ENCODE results near the gene CFDP1. TPM values are rescaled to one million over a fixed set of nuclear protein-coding genes. Genes with fewer than 3 reads are reported as not detected.

The CFDP1 gene
- total RNA-seq, 2 experiments from 2014 or later: 35.1 to 36.2 TPM

- DNase-seq: no peak
- H3K4me1 Mint-ChIP-seq: peaks cover 16% of the 10 kb centered on the region
- ChIA-PET CTCF (no interaction called here), POLR2A (no interaction called here)
- peaks cover 3% of the 10 kb centered on the region for H3K36me3 Mint-ChIP-seq (ENCODE audit: low read depth)
- H3K4me3 Mint-ChIP-seq: no peak overlapping the region
- H3K9me3 Mint-ChIP-seq: no peaks in the 10 kb centered on the region
- H3K27me3 Mint-ChIP-seq: peaks cover 37% of the 10 kb centered on the region
- no peak overlapping the region for H3K27ac Mint-ChIP-seq
Measured at GRCh38 chr16:75315539-75316306, 117.6 kb downstream of the CFDP1 start.

DNA sequence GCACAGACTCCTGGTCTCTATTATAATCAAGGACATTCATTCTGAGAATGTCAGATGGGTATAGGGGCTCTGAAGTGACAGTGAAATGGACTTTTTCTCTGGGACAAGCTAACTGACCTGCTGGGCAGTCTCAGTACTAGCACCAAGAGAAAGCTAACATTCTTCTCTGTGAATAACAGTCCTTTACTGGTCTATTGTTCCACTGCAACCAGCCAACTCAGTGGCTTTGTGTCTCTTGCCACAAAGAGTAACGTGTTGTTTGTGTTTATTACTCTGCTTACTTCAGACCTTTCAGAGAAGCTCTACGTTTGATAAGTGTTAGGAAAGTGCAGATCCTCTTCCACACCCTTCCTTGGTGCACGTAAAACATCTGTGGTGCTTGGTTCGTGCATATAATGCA lies 120.4 kb downstream of the CFDP1 start:
- H3K36me3 Mint-ChIP-seq (ENCODE audit: low read depth): peaks cover 9% of the 10 kb centered on the region
- H3K27me3 Mint-ChIP-seq: peaks cover 30% of the 10 kb centered on the region
- ChIA-PET POLR2A (interaction anchor here (1.2 to 1.4 kb wide), 2 partner anchors 19 to 69 kb away, joined by 3 read pairs; no protein-coding TSS in a partner anchor), CTCF (interaction anchor here (1.6 to 1.7 kb wide), 2 partner anchors 79 to 113 kb away, joined by 4 to 7 read pairs; no protein-coding TSS in a partner anchor)
- H3K9me3 Mint-ChIP-seq: no peaks in the 10 kb centered on the region
- no peak overlapping the region for H3K4me3 Mint-ChIP-seq
- peaks cover 2% of the 10 kb centered on the region for H3K4me1 Mint-ChIP-seq
- no peak for DNase-seq
- no peak overlapping the region for H3K27ac Mint-ChIP-seq

DNA sequence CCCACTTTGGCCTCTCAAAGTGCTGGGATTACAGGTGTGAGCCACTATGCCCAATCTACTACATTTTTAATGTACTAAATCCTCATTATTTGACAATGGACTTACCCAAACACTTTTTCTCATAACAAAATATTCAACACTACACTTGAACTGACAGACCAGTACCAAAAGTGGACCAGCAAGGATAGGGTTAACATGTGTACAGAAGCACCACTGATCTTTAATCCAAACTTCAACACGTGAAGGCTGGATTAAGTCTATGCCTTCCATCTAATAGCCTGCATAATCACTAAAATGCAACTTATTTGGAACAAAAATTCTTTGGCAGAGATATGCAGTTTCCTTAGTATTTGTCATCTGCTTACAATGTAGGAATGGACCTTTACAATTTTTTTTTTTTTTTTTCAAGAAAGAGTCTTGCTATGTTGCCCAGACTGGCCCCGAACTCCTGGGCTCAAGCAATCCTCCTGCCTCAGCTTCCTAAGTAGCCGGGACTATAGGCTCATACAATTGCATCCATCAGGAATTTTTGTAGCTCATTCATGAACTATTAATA lies 121.8 kb downstream of the CFDP1 start:
- peaks cover 9% of the 10 kb centered on the region for H3K36me3 Mint-ChIP-seq (ENCODE audit: low read depth)
- peaks cover 2% of the 10 kb centered on the region for H3K4me1 Mint-ChIP-seq
- no peak overlapping the region for H3K27ac Mint-ChIP-seq
- H3K9me3 Mint-ChIP-seq: no peaks in the 10 kb centered on the region
- POLR2A ChIA-PET: no interaction called here
- CTCF ChIA-PET: interaction anchor here (1.6 to 1.7 kb wide), 2 partner anchors 78 to 112 kb away, joined by 4 to 7 read pairs; no protein-coding TSS in a partner anchor
- DNase-seq: no peak
- peaks cover 28% of the 10 kb centered on the region for H3K27me3 Mint-ChIP-seq
- H3K4me3 Mint-ChIP-seq: no peak overlapping the region

DNA sequence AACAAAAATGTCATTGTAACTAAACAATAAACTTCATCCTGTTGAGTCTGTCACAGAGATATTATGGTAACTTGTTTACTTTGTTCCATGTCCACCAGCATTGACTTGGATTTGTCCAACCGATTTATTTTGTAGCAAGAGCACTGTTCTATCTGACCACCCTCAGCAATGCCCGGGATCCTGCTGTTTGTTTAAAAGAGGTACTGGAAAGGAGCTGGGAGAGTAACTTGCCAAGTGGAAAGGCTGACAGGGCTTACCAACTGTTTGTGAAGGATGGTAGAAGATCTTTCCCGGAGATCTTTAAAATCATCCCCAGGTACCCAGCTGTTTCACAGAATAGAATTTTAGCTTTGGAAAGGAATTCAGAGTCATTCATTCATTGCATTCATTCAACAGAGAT lies 122.8 kb downstream of the CFDP1 start:
- DNase-seq: no peak
- Mint-ChIP-seq H3K9me3 (no peaks in the 10 kb centered on the region), H3K27ac (no peak overlapping the region), H3K4me3 (no peak overlapping the region), H3K36me3 (ENCODE audit: low read depth) (peaks cover 5% of the 10 kb centered on the region), H3K27me3 (peaks cover 22% of the 10 kb centered on the region), H3K4me1 (peaks cover 4% of the 10 kb centered on the region)
- POLR2A ChIA-PET: no interaction called here
- CTCF ChIA-PET: interaction anchor here (0.7 kb wide), 1 partner anchor 111 kb away, joined by 3 read pairs; no protein-coding TSS in a partner anchor

DNA sequence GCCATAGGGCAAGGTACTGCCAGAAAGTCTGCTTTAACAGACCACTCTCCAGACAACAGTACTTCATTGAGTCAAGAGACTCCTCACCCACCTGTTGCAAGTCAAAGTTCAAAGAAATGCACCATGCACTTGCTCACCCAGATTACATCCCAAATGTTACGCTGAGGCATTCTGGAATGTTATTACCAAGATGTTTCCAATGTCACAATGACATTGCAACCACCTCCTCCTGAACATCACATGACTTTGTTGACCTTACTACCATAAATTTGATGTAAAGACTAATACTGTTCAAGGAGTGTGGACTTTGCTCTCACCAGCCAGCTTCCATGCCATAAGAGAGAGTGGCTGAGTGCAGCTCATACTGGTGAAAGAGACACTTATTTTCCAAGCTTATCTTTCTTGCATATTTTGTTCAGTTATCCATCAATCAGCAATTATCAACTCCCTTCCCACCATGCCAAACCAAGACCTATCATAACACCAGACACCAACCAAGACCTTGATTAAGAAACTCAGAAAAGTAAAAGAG lies 123.3 kb downstream of the CFDP1 start:
- Mint-ChIP-seq H3K4me1 (peaks cover 7% of the 10 kb centered on the region), H3K9me3 (no peaks in the 10 kb centered on the region), H3K36me3 (ENCODE audit: low read depth) (peaks cover 7% of the 10 kb centered on the region), H3K27ac (no peak overlapping the region), H3K27me3 (peaks cover 22% of the 10 kb centered on the region), H3K4me3 (no peak overlapping the region)
- POLR2A ChIA-PET: no interaction called here
- DNase-seq: no peak
- CTCF ChIA-PET: no interaction called here

GRCh38 chr16:75309156-75309555 lies 124.1 kb downstream of the CFDP1 start:
- H3K4me1 Mint-ChIP-seq: peaks cover 8% of the 10 kb centered on the region
- DNase-seq: no peak
- no peak overlapping the region for H3K4me3 Mint-ChIP-seq
- CTCF ChIA-PET: no interaction called here
- H3K9me3 Mint-ChIP-seq: no peaks in the 10 kb centered on the region
- H3K36me3 Mint-ChIP-seq (ENCODE audit: low read depth): peaks cover 13% of the 10 kb centered on the region
- no peak overlapping the region for H3K27ac Mint-ChIP-seq
- POLR2A ChIA-PET: no interaction called here
- H3K27me3 Mint-ChIP-seq: peaks cover 22% of the 10 kb centered on the region

DNA sequence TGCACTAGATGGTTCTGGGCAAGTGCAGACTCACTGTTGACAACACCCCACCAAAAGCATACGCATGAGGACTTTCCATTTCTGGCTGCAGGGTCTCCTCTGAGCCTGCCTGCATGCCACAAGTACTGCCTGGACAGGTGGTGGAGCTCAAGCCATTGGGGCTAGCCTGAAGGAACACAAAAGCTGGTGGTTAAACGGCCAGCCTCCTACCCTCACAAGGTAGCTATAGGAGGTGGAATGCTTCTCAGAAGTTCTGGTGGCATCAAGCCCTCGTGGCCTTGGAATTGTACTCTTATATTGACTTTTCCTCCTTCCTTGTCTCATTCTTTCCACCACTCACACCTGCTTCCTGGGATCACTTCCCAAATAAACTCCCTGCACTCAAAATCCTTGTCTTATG lies 125.3 kb downstream of the CFDP1 start:
- peaks cover 8% of the 10 kb centered on the region for H3K4me1 Mint-ChIP-seq
- DNase-seq: no peak
- no peak overlapping the region for H3K27ac Mint-ChIP-seq
- ChIA-PET POLR2A (no interaction called here), CTCF (no interaction called here)
- H3K9me3 Mint-ChIP-seq: no peaks in the 10 kb centered on the region
- H3K27me3 Mint-ChIP-seq: peaks cover 22% of the 10 kb centered on the region
- no peak overlapping the region for H3K4me3 Mint-ChIP-seq
- peaks cover 17% of the 10 kb centered on the region for H3K36me3 Mint-ChIP-seq (ENCODE audit: low read depth)

GRCh38 chr16:75307506-75307905 lies 125.8 kb downstream of the CFDP1 start:
- CTCF ChIA-PET: interaction anchor here (0.6 kb wide), 1 partner anchor 813 kb away, joined by 3 read pairs; no protein-coding TSS in a partner anchor
- Mint-ChIP-seq H3K27me3 (peaks cover 22% of the 10 kb centered on the region), H3K4me3 (no peak overlapping the region), H3K36me3 (ENCODE audit: low read depth) (peaks cover 17% of the 10 kb centered on the region), H3K4me1 (peaks cover 8% of the 10 kb centered on the region), H3K27ac (no peak overlapping the region), H3K9me3 (no peaks in the 10 kb centered on the region)
- DNase-seq: no peak
- POLR2A ChIA-PET: no interaction called here

GRCh38 chr16:75306099-75306762 lies 127.1 kb downstream of the CFDP1 start:
- no peak for DNase-seq
- Mint-ChIP-seq H3K4me3 (no peak overlapping the region), H3K9me3 (no peaks in the 10 kb centered on the region), H3K27me3 (peaks cover 19% of the 10 kb centered on the region), H3K4me1 (peaks cover 8% of the 10 kb centered on the region), H3K27ac (no peak overlapping the region), H3K36me3 (ENCODE audit: low read depth) (peaks cover 20% of the 10 kb centered on the region)
- ChIA-PET CTCF (interaction anchor here (1.6 kb wide), 1 partner anchor 79 kb away, joined by 4 read pairs; no protein-coding TSS in a partner anchor), POLR2A (no interaction called here)

DNA sequence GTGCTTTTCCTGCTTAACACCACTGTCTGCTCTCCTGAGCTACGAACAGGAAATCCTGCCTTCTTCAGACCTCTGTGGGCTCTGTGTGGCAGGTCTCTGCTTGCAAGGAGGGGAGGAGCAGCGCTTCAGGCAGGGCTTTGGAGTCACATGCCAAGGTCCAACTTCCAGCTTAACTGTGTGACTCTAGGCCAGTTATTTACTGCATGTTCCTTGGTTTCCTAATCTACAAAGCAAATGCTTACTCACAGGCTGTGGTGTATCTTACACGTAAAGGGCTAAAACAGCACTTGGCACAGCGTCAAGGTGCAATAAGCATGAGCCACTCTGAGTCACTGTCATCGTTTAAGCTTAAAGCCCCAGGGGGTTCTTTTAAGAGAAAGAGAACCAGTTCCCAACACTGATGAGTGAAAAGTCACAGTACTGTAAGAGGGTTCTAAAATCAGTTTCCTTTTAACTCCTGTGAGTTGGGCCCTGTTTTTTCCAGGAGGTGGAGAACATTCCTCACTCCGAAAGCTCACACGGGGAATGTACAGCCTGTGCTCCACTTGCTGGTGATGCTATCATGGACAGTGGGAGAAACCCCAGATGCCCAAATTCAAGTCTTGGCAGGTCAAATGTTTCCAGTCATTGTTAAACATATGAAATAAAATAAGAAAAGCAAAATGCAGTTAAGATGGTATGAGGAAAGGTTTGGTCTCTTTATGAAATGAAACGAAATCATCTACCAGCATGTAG lies 127.8 kb downstream of the CFDP1 start:
- DNase-seq: no peak
- peaks cover 8% of the 10 kb centered on the region for H3K4me1 Mint-ChIP-seq
- H3K9me3 Mint-ChIP-seq: no peaks in the 10 kb centered on the region
- peaks cover 24% of the 10 kb centered on the region for H3K36me3 Mint-ChIP-seq (ENCODE audit: low read depth)
- CTCF ChIA-PET: interaction anchor here (1.6 kb wide), 1 partner anchor 80 kb away, joined by 4 read pairs; no protein-coding TSS in a partner anchor
- H3K4me3 Mint-ChIP-seq: no peak overlapping the region
- POLR2A ChIA-PET: interaction anchor here (0.7 to 1.0 kb wide), 2 partner anchors 11 to 13 kb away, joined by 3 to 5 read pairs; no protein-coding TSS in a partner anchor
- no peak overlapping the region for H3K27ac Mint-ChIP-seq
- peaks cover 18% of the 10 kb centered on the region for H3K27me3 Mint-ChIP-seq

DNA sequence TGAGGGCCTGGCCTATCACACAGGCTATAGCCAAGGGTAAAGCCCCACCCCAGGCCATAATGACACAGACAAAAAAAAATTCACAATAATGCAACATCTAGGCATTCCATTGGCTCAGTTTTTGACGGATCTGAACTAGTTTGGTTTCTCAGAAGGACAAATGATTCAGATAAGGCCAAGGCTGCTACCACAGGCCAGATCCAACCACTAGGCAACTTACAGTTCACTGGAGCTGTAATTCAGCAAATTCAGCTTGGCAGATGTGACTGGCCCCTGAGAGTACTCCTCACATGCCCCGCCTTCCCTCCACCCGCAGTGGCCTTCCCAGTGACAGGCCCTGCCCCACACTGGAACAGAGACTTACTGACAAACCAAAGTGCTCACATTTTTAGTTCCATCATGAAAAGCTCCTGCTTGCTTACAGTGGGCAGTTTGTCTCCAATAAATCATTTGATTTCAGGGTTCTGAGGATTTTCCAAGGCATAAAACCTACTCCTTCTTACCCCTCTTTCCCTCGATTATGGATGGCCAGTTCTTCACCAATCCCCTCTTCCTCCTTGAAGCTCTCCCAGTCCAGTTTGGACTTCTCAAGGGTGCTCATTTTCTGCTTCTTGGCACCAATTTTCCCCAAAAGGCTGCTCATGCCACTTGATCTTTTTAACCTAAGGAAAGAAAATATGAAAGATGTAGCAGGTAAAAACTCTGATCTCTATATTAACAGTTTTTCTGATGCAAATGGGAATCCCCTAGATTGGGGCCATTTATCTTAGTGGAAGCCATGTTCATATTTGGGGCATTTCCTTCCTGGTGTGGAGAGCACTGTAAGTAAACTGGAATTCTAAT lies 128.6 kb downstream of the CFDP1 start:
- no peak overlapping the region for H3K27ac Mint-ChIP-seq
- H3K4me1 Mint-ChIP-seq: peaks cover 8% of the 10 kb centered on the region
- H3K4me3 Mint-ChIP-seq: no peak overlapping the region
- no peaks in the 10 kb centered on the region for H3K9me3 Mint-ChIP-seq
- POLR2A ChIA-PET: interaction anchor here (1.0 kb wide), 1 partner anchor 11 kb away, joined by 5 read pairs; no protein-coding TSS in a partner anchor
- DNase-seq: no peak
- peaks cover 14% of the 10 kb centered on the region for H3K27me3 Mint-ChIP-seq
- CTCF ChIA-PET: no interaction called here
- H3K36me3 Mint-ChIP-seq (ENCODE audit: low read depth): peaks cover 26% of the 10 kb centered on the region

DNA sequence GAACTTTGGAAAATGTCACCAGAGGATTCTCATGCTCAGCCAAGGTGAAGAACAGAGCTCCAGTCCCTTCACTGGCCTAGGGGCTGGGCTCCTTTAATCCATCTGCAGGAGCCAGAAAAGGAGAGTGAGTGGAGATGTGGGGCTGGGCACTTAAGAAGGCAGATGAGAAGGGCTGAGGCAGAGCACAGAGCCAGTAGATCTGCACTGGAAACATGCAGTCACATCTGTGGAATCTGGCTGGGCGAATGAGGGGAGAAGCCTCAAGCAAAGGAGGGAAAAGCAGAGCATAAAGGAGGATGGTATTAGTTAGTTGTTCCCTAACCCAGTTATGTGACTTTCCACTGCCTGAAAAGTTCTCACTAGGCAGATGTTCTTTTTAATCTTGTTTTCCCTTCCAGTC lies 131.5 kb downstream of the CFDP1 start:
- Mint-ChIP-seq H3K36me3 (ENCODE audit: low read depth) (peaks cover 29% of the 10 kb centered on the region), H3K27me3 (peaks cover 2% of the 10 kb centered on the region), H3K4me3 (no peak overlapping the region), H3K9me3 (no peaks in the 10 kb centered on the region), H3K27ac (no peak overlapping the region), H3K4me1 (peaks cover 7% of the 10 kb centered on the region)
- no peak for DNase-seq
- ChIA-PET CTCF (no interaction called here), POLR2A (no interaction called here)

Data from activated CD4-positive, alpha-beta memory T cell treated with anti-CD3 and anti-CD28 coated beads, Interleukin-2, amount 10 ng/mL, durations not matched to agents 7 days and 5 days (primary cell).